ENCODE data around the gene GLOD4.

Gene GLOD4

DNA sequence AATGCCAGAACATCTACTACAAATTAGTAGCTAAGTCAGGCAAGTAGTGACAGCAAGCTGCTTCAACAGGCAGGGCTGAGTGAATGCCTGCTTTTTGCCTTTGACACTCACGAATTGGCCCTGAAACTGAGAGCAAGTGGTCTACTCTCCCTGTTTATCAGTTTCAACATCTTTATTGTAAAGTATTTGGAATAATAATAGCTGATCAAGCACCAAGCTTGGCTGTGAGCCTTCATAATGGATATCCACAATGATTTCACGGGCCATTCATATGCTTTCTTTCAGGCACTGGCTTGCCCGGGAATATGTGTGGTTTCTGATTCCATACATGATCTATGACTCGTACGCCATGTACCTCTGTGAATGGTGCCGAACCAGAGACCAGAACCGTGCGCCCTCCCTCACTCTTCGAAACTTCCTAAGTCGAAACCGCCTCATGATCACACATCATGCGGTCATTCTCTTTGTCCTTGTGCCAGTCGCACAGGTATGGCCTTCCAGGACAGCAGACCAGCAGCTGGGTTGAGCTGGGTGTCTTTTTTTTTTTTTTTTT lies 44.4 kb downstream of the GLOD4 start:
- no peak for DNase-seq

DNA sequence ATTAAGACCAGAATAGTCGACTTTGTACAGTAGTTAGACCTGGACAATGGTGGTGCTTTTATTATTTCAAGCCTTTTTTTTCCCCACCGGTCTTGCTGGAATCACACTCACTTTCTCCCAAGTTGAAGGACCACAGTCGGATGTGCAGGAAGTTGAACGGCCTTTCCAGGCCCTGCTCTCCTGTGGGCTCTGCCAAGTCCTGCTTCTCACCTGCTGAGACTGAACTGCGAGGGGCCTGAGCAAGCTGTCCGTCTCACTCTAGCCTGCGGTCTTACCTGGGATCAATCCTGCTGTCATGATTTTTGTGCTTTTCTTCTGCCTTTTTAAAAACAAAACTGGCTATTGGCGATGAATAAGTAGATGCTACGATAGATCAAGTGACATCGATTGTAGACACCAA lies 48.3 kb downstream of the GLOD4 start:
- no peak for DNase-seq

DNA sequence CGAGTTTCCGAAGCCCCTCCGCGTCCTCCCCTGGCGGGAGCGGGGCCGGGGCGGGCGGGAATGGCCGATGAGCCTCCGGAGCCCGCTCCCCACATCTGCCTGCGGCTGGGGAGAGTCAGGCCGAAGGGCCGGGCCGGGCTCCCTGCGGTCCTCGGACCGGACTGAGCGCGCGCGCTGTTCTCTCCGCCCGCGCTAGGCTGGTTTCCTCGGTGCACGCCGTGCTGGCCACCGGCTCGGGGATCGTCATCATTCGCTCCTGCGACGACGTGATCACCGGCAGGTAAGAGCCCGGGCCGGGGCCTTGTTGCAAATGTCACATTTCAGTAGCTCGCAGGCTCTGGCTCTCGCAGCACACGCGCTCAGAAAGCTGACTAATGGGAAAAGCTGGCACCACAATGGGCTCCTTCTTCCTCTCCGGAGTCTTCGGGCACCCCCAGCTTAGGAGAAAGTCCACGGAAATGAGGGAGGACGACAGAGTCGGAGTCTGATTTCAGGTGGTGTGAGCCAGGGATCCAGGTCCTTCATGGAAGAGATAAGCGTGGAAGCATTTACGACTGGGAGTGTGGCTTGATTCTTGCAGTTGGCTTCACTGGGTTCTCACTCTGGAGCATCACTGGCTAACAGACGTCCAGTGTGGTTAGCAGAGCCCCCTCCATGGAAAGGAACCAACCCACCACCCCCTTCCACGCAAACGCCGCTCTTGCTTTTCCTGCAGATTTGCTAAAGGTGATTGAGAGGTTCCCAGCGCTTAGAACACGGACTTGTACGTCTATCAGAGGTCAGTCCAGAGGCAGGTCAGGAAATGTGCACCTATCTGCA lies 49.0 kb downstream of the GLOD4 start:
- no peak for DNase-seq

DNA sequence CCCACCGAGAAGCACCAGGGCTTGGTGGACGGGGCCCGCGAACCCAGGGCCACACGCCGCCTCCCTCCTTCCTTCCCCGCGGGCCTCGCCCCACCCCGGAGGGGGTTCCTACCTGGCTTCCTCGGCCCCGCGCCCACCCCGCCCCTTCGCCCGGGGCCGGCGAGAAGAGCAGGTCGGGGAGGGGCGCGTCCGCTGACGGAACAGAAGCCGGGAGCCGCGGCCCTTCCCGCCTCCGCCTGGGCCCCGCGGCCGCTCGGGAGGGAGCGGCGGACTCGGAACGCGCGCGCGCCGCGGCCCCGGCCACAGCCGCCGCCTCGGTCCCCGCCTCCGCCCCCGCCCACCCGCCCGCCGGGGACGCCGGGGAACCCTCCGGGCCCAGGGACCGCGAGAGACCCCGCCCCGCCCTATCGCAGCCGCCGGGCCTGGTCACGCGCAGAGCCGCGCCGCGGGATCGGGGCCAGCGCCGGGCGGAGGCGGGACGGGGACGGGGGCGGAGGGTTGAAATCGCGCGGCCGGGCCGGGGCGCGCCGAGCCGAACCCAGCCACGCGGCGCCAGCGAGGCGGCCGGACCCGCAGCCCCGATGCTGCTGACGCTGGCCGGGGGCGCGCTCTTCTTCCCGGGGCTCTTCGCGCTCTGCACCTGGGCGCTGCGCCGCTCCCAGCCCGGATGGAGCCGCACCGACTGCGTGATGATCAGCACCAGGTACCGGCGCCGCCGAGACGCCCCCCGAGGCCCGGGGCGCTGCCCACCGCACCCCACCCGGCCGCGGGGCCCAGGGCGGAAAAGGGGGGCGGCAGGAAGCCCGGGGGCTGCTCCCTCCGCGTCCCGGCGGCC lies 49.8 kb downstream of the GLOD4 start, which contains the start of gene TLCD3A:
Gene TLCD3A (plus strand): TSS at position 530 of the 835 bp plus-strand sequence. CDS start 52 bp downstream, at position 582.
- no peak for DNase-seq

DNA sequence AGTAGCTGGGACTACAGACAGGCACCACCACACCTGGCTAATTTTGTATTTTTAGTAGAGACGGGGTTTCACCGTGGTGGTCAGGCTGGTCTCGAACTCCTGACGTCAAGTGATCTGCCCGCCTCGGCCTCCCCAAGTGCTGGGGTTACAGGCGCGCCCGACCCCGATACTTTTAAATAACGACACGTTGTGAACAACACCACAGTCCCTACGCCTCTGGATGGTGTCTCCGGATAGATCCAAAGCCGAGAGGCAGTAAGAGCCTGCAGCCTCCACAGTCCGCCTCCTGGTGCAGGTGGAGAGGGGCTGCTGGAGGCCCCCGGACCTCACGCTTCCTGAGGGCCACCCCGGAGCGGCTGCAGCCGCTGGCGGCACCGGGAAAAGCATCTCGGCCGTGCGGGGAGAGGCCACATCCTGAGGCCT lies 50.4 kb downstream of the GLOD4 start:
- no peak for DNase-seq

DNA sequence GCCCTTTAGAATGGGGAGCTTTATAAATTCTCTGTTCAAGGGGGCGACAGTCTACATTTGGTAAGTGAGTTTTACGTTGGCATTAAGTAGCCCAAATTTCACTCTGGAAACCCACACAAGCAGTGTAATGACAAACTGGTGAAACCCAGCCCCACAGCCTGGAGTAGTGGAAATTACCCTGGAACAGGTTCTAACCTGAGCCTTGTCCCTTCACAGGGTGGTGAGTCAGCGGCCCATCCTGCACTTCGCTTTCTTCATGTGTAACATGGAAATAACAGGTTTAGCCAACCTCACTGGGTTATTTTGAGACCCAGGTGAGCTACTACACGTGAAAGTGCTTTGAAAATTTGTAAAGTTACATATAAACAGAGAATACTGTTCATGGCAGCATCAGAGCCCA lies 53.2 kb downstream of the GLOD4 start:
- no peak for DNase-seq

DNA sequence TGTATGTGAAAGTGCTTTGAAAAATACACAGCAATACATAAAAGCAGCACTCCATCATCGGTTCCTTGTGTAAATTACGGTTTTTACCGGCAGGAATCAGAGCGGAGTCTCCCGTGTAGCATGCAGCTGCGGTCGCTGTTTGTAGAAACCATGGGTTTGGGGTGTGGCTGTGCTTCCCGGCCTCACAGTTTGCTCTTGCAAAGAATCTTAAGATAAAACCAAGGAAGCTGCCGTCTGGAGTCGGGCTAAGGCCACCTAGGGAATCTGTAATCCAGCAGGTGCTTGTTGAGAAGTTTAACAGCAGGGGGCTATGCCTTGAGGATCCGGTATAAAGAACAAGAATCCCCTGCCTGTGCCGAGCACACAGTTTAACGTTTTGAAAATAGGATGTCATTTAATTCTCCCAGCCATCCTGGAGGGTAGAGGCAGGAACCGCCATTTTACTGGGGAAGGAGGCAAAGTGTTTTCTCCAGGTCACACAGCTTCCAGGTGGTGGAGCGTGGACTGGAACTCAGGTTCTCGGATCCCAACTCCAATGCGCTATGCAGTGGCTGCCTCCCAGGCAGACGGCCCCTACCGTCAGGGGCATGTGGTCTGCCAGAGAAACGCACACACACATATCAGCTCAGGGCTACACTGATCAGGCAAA lies 55.7 kb downstream of the GLOD4 start:
- DNase-seq = no peak

DNA sequence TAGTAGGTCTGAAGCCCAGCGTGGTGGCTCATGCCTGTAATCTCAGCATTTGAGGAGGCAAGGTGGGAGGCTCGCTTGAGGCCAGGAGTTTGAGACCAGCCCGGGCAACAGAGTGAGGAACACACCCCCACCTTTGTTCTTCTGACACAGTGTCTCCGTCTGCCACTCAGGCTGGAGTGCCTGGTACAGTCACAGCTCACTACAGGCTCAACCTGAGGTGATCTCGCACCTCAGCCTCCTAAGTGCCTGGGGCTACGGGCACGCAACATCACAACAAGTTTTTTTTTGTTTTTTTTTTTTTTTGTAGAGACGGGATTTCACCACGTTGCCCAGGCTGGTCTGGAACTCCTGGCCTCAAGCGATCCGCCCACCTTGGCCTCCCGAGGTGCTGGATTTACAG lies 56.3 kb downstream of the GLOD4 start:
- DNase-seq = no peak

DNA sequence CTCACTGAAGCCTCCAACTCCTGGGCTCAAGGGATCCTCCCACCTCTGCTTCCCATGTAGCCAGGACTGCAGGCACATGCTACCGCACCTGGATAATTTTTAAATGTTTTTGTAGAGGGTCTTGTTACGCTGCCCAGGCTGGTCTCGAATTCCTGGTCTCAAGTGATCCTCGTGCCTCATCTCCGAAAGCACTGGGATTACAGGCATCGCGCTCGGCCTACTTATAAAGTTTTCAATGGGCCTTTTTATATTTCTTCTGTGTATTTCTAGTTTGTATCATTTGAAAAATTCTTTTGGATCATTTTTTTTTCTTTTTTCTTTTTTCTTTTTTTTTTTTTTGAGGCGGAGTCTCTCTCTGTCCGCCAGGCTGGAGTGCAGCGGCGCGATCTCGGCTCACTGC lies 57.0 kb downstream of the GLOD4 start:
- no peak for DNase-seq

DNA sequence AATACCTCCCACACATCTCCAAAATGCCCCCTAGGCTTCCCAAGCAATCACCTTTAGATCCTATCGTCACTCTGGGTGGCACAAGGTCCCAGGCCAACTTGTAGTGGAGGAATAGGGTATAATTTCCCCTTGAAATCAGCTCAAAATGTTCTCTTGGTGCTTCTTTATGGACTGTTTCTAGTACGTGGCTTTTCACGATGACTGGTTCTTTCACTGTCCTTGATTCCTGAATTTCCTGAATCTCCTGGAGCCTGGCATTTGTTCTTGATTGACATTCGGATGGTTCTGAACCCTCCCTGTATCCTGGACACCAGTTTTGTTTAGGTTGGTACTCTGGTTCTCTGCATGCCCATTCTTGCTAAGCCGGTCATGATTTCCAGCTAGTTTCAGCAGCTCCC lies 60.5 kb downstream of the GLOD4 start:
- no peak for DNase-seq

DNA sequence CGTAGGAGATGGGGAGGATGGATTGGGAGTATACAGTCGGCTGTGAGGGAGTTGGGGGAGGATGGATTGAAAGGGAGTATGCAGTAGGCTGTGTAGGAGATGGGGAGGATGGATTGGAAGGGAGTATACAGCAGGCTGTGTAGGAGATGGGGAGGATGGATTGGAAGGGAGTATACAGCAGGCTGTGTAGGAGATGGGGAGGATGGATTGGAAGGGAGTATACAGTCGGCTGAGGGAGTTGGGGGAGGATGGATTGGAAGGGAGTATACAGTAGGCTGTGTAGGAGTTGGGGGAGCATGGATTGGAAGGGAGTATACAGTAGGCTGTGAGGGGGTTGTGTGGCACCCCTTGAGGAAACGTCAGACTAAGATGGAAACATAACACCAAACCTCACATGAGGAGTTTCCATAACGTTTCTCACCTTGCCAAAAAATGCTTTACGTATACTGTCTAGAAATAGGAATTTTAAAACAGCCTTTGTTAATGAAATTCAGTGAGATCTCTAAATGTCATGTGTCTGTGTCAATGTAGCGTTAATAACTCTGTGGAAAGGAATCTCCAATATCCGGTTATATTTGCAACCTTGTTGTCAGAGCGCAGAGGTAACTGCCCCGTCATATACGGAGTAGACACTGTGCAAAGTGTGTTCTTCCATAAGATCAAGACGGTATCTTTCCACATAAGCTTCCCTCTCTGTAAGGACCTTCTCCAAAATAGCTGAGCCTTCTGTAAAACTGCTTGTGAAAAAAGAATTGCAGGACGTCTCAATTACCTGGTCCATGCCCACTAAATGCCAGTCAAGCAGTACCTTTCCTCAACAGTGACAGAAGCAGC lies 61.2 kb downstream of the GLOD4 start:
- no peak for DNase-seq

DNA sequence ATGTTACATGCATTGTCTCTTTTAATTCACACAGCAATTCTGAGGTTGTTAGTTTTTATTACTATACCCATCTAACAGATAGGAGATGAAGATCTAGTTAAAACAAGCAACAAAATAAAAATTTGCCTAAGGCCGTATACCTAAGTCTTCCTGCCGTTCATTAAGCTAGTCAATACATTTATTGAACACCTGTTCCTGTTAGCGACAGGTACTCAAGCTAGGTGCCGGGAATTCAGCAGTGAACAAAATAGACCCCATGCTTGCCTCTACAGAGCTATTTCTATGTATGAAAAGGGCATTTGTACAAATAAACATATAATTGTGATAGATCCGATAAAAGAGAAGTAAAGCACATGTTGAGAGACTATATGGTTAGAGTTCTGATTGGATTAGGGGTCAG lies 64.0 kb downstream of the GLOD4 start:
- DNase-seq = no peak

All from NCI-H446 treated with DMSO at 0.1 percent for 48 hours (cell line).